ENCODE data around the gene RADIL.

GRCh38 chr7:4790078-4790465 lies 93.4 kb downstream of the RADIL start:
- TF ChIP-seq CTCF (IDR thresholded peaks at IDR 0.05) = no peak
- no peak for TF ChIP-seq EP300 (IDR thresholded peaks at IDR 0.05; ENCODE audit: low read depth)
- no peak for TF ChIP-seq POLR2AphosphoS5 (IDR thresholded peaks at IDR 0.05)
- TF ChIP-seq POLR2A (IDR thresholded peaks at IDR 0.05) = no peak
